Heart left ventricle (tissue), 13 donors: ENCODE data around the gene CCBE1.

Experiments used
- CTCF ChIP-seq, 12 donors: fragments of 200-600 bp; sonication (generic) in 4 of 12; IDR thresholded peaks; one replicate each; pipeline versions ENCODE4 v1.5.0 to v1.8.0; 2018 to 2022; ENCODE audit warnings: antibody characterized with exemption in 12 of 12, mild to moderate bottlenecking in 5 of 12
- POLR2A ChIP-seq, 2 donors: fragments of 450-650 bp; IDR thresholded peaks; one replicate each; pipeline ENCODE4 v1.6.1; 2017; ENCODE audit warnings: antibody characterized with exemption in 2 of 2, mild to moderate bottlenecking in 2 of 2, moderate library complexity in 2 of 2
- donor health status: ischemic (EF 13 %, LVEDD 7.1; RV severe dilation, severe dysfunction).
- donor health status: DM: no; HTN: yes; CAD: no.
- donor health status: DM: no; HTN: no; CAD: no.
- donor health status: ischemic (EF 25% LVEDD 6.9; RV normal size, moderate dysfunction).
- donor health status: ischemic (EF 25% LVEDD 5.7; RV mildly dilated, moderate dysfunction).
- donor health status: ischemic (EF 35%, LVEDD 5.7; RV mildly dilated, moderate dysfunction).
- donor health status: nonischemic (EF 11% LVEDD 7.7; RV severe dilation, severe dysfunction).
- donor health status: DM: yes; HTN: yes; CAD: no.
- donor health status: PGD.
- donor health status: ischemic (EF 29% LVEDD 5.4; RV normal size, mild dysfunction).
- donor health status: nonischemic (EF 23%, LVEDD 6.1; RV moderate dilation, normal function).

DNA sequence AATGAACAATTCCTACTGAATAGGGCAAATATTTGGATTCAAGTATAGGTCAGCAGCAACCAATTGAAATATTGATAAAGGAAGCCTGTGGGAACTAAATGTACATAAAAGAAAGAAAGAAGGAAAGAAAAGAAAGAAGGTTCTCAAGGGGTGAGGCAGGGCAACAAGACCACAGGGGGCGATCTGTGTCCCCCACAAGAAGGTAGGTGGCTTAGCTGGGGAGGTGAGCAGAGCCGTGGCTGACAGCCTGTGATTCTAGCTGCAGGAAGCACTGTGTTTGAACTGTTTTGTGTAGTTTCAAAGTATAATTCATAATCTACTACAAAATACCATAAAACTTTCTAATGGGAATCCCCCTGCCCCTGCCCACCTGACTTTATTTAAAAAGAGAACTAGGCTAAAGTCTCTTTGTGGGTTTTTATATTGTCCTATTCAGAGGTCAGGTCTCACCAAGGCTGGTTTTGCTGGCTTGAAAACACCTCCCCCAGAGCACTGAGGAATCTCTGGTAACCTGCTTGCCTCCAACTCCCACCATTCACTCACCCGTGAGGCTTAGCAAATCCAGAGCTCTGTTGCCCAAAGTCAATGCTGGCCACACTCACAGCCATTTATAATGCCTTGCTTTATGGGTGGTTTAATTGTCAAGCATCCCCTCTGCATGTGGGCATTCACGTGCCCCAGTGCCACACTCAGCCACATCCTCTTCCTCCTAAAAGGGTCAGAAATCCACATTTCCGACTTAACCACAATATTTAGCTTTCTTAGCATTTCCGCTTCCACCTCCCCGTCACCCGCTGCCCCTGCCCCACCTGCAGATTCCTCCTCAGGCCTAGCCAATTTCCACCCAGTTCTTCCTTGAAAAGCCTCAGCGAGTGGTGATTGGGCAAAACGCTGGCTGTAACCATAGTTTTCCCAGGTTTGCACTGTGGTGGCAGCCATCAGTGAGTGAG lies 301.7 kb downstream of the CCBE1 start:
- TF ChIP-seq CTCF (IDR thresholded peaks at IDR 0.05) (no peak), POLR2A (IDR thresholded peaks at IDR 0.05) (no peak)
